Activated CD8-positive, alpha-beta T cell treated with anti-CD3 and anti-CD28 coated beads, Interleukin-2, amount 10 ng/mL, durations not matched to agents 7 days and 5 days (primary cell): ENCODE results near the gene RIN3. TPM values are rescaled to one million over a fixed set of nuclear protein-coding genes. Genes with fewer than 3 reads are reported as not detected.
A peak's percentile ranks its signal among the peaks of the same experiment; 100 is the strongest.

Experiments
- ATAC-seq: fragments of 150-1000 bp; cut with Tn5 transposase; one replicate; pipeline ENCODE4 v1.10.0; 2021; ENCODE audit warnings: moderate library complexity
- CTCF ChIA-PET: fragments of 350-600 bp; sonication (Branson Sonifier 250); formaldehyde crosslinking; loops from one replicate; lab custom pipeline; 2021; ENCODE audit warnings: antibody characterized with exemption; lab: Charles Lee
- POLR2A ChIA-PET: fragments of 350-600 bp; sonication (Branson Sonifier 250); formaldehyde crosslinking; loops from one replicate; lab custom pipeline; 2021; ENCODE audit warnings: antibody characterized with exemption; lab: Charles Lee
- DNase-seq: peaks from one replicate; pipeline ENCODE4 v3.0.0-alpha.2; 2020
- H3K27ac Mint-ChIP-seq: one replicate; pipeline ENCODE4 v1.8.0; 2021; ENCODE audit warnings: mild to moderate bottlenecking, mixed read lengths
- H3K27me3 Mint-ChIP-seq: one replicate; pipeline ENCODE4 v1.8.0; 2021; ENCODE audit warnings: low read depth, mixed read lengths
- H3K36me3 Mint-ChIP-seq: one replicate; pipeline ENCODE4 v1.8.0; 2021; ENCODE audit warnings: low read depth, mixed read lengths
- H3K4me1 Mint-ChIP-seq: one replicate; pipeline ENCODE4 v1.8.0; 2021; ENCODE audit warnings: low read depth, mixed read lengths
- H3K4me3 Mint-ChIP-seq: one replicate; pipeline ENCODE4 v1.8.0; 2021; ENCODE audit warnings: mild to moderate bottlenecking, mixed read lengths
- H3K9me3 Mint-ChIP-seq: one replicate; pipeline ENCODE4 v1.8.0; 2022; ENCODE audit warnings: mixed read lengths; ENCODE audit not compliant: insufficient read depth
- total RNA-seq, 2 experiments: library from RNA; stranded (reverse); gene quantifications; one replicate each; pipeline ENCODE4 v1.2.3, GENCODE V29; 2021

Gene RIN3
- total RNA-seq, 2 experiments from 2014 or later: 85.6 to 89.0 TPM

DNA sequence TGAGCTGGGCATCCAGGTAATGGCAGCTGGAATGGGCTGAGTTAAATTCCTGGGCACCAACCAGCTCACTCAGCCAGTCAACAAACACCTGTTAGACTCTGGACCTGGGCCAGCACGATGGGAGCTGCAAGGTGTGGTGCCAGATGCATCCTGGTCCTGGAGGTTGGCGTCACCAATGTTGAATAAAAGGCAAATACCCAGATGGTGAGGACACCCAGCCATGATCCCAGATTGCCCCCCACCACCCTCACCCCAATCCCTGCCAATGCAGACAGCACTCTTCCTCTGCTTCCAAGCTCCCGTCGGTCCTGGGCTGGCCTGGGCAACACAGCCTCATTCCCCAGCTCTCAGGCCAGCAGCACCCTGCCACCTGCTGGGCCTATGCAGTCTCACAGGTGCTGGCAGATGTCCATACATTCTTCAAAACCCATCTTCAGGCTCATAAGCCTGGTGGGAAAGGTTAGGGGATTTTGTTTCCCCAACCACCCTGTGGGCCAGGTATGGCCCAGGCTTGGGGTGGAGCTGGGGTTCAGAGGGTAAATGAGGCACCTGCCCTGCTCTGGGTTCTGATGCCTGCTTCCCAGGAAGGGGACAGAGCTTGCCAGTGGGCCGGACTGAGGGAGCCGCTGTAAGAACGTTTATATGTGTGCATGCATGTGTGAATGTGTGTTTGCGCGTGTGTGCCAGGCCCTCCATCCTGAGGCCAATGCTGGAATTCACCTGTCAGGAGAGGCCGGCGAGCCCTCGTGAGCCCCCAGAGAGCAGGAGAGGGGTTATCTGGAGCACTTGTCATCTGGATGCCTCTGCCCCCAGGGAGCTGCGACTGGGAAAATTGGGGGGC is 176.8 kb downstream of the RIN3 start:
- peaks cover 12% of the 10 kb centered on the region for H3K4me1 Mint-ChIP-seq
- ChIA-PET CTCF (interaction anchor here (0.7 to 3.2 kb wide), 7 partner anchors 9 to 597 kb away, joined by 3 to 9 read pairs (median 3); no protein-coding TSS in a partner anchor), POLR2A (no interaction called here)
- no peaks in the 10 kb centered on the region for H3K9me3 Mint-ChIP-seq
- no peak for ATAC-seq
- H3K4me3 Mint-ChIP-seq: no peak overlapping the region
- peaks cover 13% of the 10 kb centered on the region for H3K36me3 Mint-ChIP-seq
- DNase-seq: no peak
- H3K27me3 Mint-ChIP-seq: no peaks in the 10 kb centered on the region
- peak overlapping the region; percentile 50 for H3K27ac Mint-ChIP-seq

GRCh38 chr14:92692822-92693226 is 179.2 kb downstream of the RIN3 start:
- no peak for DNase-seq
- ChIA-PET POLR2A (no interaction called here), CTCF (no interaction called here)

GRCh38 chr14:92693998-92694795 is 180.6 kb downstream of the RIN3 start:
- POLR2A ChIA-PET: no interaction called here
- Mint-ChIP-seq H3K4me1 (peaks cover 12% of the 10 kb centered on the region), H3K4me3 (no peak overlapping the region), H3K27ac (no peak overlapping the region), H3K36me3 (peaks cover 2% of the 10 kb centered on the region), H3K27me3 (peaks cover 8% of the 10 kb centered on the region), H3K9me3 (no peaks in the 10 kb centered on the region)
- CTCF ChIA-PET: no interaction called here
- ATAC-seq: no peak
- no peak for DNase-seq

More at GRCh38 chr14:92692822-92693226, 179.2 kb downstream of the RIN3 start:
- Mint-ChIP-seq H3K4me3 (no peak overlapping the region), H3K4me1 (peaks cover 12% of the 10 kb centered on the region), H3K9me3 (no peaks in the 10 kb centered on the region), H3K27ac (no peak overlapping the region), H3K36me3 (peaks cover 2% of the 10 kb centered on the region), H3K27me3 (peaks cover 3% of the 10 kb centered on the region)
- no peak for ATAC-seq

GRCh38 chr14:92694807-92695206 is 181.2 kb downstream of the RIN3 start:
- Mint-ChIP-seq H3K4me1 (peaks cover 12% of the 10 kb centered on the region), H3K36me3 (peaks cover 2% of the 10 kb centered on the region), H3K4me3 (no peak overlapping the region), H3K27me3 (peaks cover 8% of the 10 kb centered on the region), H3K27ac (no peak overlapping the region), H3K9me3 (no peaks in the 10 kb centered on the region)
- CTCF ChIA-PET: interaction anchor here (0.8 kb wide), 1 partner anchor 21 kb away, joined by 3 read pairs; no protein-coding TSS in a partner anchor
- DNase-seq: no peak
- no peak for ATAC-seq
- POLR2A ChIA-PET: no interaction called here

DNA sequence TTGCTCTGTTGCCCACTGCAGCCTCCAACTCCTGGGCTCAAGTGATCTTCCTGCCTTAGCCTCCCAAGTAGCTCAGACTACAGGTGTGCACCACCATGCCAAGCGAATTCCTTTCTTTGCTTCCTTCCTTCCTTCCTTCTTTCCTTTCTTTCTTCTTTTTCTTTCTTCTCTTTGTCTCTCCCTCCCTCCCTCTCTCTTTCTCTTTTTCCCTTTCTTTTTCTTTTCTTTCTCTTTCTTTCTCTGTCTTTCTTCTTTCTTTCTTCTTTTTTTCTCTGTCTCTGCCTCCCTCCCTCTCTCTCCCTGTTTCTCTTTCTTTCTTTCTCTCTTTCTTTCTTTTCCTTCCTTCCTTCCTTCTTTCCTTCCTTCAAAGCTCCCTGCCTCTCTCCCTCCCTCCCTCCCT is 182.0 kb downstream of the RIN3 start:
- no peak for DNase-seq
- CTCF ChIA-PET: interaction anchor here (0.8 kb wide), 1 partner anchor 20 kb away, joined by 3 read pairs; no protein-coding TSS in a partner anchor
- H3K9me3 Mint-ChIP-seq: no peaks in the 10 kb centered on the region
- POLR2A ChIA-PET: no interaction called here
- no peaks in the 10 kb centered on the region for H3K36me3 Mint-ChIP-seq
- peaks cover 13% of the 10 kb centered on the region for H3K27me3 Mint-ChIP-seq
- H3K4me1 Mint-ChIP-seq: peaks cover 12% of the 10 kb centered on the region
- H3K4me3 Mint-ChIP-seq: no peak overlapping the region
- H3K27ac Mint-ChIP-seq: no peak overlapping the region
- no peak for ATAC-seq

- ATAC-seq (no peak), DNase-seq (no peak)
- Mint-ChIP-seq H3K27me3 (peaks cover 18% of the 10 kb centered on the region), H3K36me3 (no peaks in the 10 kb centered on the region), H3K9me3 (no peaks in the 10 kb centered on the region), H3K4me1 (peaks cover 12% of the 10 kb centered on the region), H3K4me3 (no peak overlapping the region), H3K27ac (no peak overlapping the region)
- ChIA-PET CTCF (no interaction called here), POLR2A (no interaction called here)
Observed at GRCh38 chr14:92696366-92696765, 182.8 kb downstream of the RIN3 start.

GRCh38 chr14:92698393-92698792 is 184.8 kb downstream of the RIN3 start:
- ChIA-PET CTCF (interaction anchor here (1.0 kb wide), 1 partner anchor 9 kb away, joined by 3 read pairs; no protein-coding TSS in a partner anchor), POLR2A (no interaction called here)
- Mint-ChIP-seq H3K4me1 (peaks cover under 1% of the 10 kb centered on the region), H3K27ac (no peak overlapping the region), H3K9me3 (no peaks in the 10 kb centered on the region), H3K4me3 (no peak overlapping the region), H3K36me3 (no peaks in the 10 kb centered on the region), H3K27me3 (peaks cover 25% of the 10 kb centered on the region)
- DNase-seq: no peak
- no peak for ATAC-seq

DNA sequence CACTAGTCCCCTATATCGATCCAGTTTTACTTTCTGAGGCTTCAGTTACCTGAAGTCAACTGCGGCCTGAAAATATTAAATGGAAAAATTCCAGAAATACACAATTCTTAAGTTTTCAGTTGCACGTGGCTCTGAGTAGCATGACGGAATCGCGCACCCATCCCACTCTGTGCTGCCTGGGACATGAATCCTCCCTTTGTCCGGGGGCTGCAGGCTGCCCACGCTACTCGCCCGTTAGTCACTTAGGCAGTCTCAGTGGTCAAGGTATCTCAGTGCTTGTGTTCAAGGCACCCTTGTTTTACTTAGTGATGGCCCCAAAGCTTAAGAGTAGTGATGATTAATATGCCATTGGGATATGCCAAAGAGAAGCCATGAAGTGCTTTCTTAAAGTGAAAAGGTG is 188.2 kb downstream of the RIN3 start:
- Mint-ChIP-seq H3K9me3 (no peaks in the 10 kb centered on the region), H3K36me3 (no peaks in the 10 kb centered on the region), H3K27me3 (peaks cover 27% of the 10 kb centered on the region), H3K27ac (no peak overlapping the region), H3K4me3 (no peak overlapping the region), H3K4me1 (peaks cover 3% of the 10 kb centered on the region)
- ATAC-seq (no peak), DNase-seq (no peak)
- POLR2A ChIA-PET: no interaction called here
- CTCF ChIA-PET: interaction anchor here (1.0 kb wide), 1 partner anchor 12 kb away, joined by 3 read pairs; no protein-coding TSS in a partner anchor

DNA sequence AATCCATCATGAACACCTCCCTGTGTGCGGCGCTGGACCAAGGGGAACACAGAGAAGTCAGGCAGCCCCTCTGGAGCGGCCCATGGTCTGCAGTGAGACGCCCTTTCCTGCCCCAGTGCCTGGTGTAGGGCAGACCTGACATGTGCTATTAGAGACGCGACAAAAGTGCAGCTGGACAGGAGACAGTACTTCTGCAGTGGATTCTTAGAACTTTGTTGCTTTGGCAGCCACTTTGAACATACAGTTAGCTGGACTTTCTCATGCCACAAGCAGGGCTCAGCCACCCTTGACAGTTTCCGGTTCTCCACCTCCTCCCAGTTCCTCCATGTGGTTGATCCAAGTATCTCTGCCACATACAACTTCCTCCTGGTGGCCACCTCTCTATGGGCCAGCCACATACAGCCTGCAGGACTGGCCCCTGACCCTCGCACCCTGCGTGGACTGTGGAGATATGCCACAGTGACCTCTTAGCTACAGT is 188.9 kb downstream of the RIN3 start:
- no peak overlapping the region for H3K27ac Mint-ChIP-seq
- ATAC-seq (no peak), DNase-seq (no peak)
- POLR2A ChIA-PET: no interaction called here
- H3K4me3 Mint-ChIP-seq: no peak overlapping the region
- H3K9me3 Mint-ChIP-seq: no peaks in the 10 kb centered on the region
- peaks cover 3% of the 10 kb centered on the region for H3K4me1 Mint-ChIP-seq
- CTCF ChIA-PET: no interaction called here
- H3K27me3 Mint-ChIP-seq: peaks cover 25% of the 10 kb centered on the region
- H3K36me3 Mint-ChIP-seq: no peaks in the 10 kb centered on the region

GRCh38 chr14:92703516-92703915 is 189.9 kb downstream of the RIN3 start:
- Mint-ChIP-seq H3K27me3 (peaks cover 19% of the 10 kb centered on the region), H3K27ac (no peak overlapping the region)
- POLR2A ChIA-PET: interaction anchor here (0.5 kb wide), 1 partner anchor 582 kb away, joined by 3 read pairs; the partner anchor contains the start of genes CPSF2 and NDUFB1

GRCh38 chr14:92704036-92704804 is 190.6 kb downstream of the RIN3 start:
- Mint-ChIP-seq H3K9me3 (no peaks in the 10 kb centered on the region), H3K27ac (no peak overlapping the region), H3K36me3 (no peaks in the 10 kb centered on the region), H3K4me3 (no peak overlapping the region), H3K27me3 (peaks cover 19% of the 10 kb centered on the region), H3K4me1 (peaks cover 3% of the 10 kb centered on the region)
- CTCF ChIA-PET: interaction anchor here (1.0 kb wide), 2 partner anchors 9 to 18 kb away, joined by 3 to 4 read pairs; no protein-coding TSS in a partner anchor
- DNase-seq (no peak), ATAC-seq (no peak)
- POLR2A ChIA-PET: interaction anchor here (0.5 kb wide), 1 partner anchor 583 kb away, joined by 3 read pairs; the partner anchor contains the start of genes CPSF2 and NDUFB1

More at GRCh38 chr14:92703516-92703915, 189.9 kb downstream of the RIN3 start:
- Mint-ChIP-seq H3K36me3 (no peaks in the 10 kb centered on the region), H3K4me3 (no peak overlapping the region), H3K9me3 (no peaks in the 10 kb centered on the region), H3K4me1 (peaks cover 3% of the 10 kb centered on the region)
- CTCF ChIA-PET: interaction anchor here (1.0 kb wide), 2 partner anchors 10 to 17 kb away, joined by 3 to 4 read pairs; no protein-coding TSS in a partner anchor
- DNase-seq: no peak
- no peak for ATAC-seq
